ENCODE data around the gene CFAP74.

GRCh38 chr1:2053217-2053616 lies 49.6 kb upstream of the CFAP74 start:
- TF ChIP-seq PBX3 (CRISPR knock-in tag; IDR thresholded peaks at IDR 0.05) (no peak), ZNF501 (tag by site-specific recombination; IDR thresholded peaks at IDR 0.05) (no peak), CTCF (tag by site-specific recombination; IDR thresholded peaks at IDR 0.05) (no peak), ZNF24 (tag by site-specific recombination; IDR thresholded peaks at IDR 0.05) (no peak), ZNF704 (tag by site-specific recombination; IDR thresholded peaks at IDR 0.05) (no peak), ZNF707 (tag by site-specific recombination; IDR thresholded peaks at IDR 0.05) (no peak)
